Nucleus accumbens (tissue), 56 donors: ENCODE data around the gene IDI2.
"Not testable (repeated sequence)": the region's sequence is repeated elsewhere in the genome, so short reads cannot be mapped to it uniquely, and the experiment has no call there.

ENCODE experiments used
- DNase-seq, 56 donors: peaks; one replicate each; lab custom pipeline; 2025; lab: John Stamatoyannopoulos, UW

Gene IDI2

GRCh38 chr10:1048349-1048731 lies 22.7 kb upstream of the IDI2 start:
- DNase-seq = peak in 14 of 56 donors; percentile 40 to 80 (median 58)

GRCh38 chr10:1047937-1048336 lies 22.3 kb upstream of the IDI2 start:
- DNase-seq = peak in 1 of 56 donors; percentile 46

GRCh38 chr10:1045415-1045814 lies 19.8 kb upstream of the IDI2 start:
- DNase-seq = no peak

GRCh38 chr10:1044964-1045363 lies 19.3 kb upstream of the IDI2 start:
- no peak for DNase-seq

- DNase-seq = no peak
Measured at GRCh38 chr10:1044146-1044545, 18.5 kb upstream of the IDI2 start.

- peak in 3 of 56 donors; percentile 13 to 22 (median 20) for DNase-seq
Measured at GRCh38 chr10:1043532-1043995, 17.9 kb upstream of the IDI2 start.

- no peak for DNase-seq
Measured at GRCh38 chr10:1041514-1041913, 15.9 kb upstream of the IDI2 start.

GRCh38 chr10:1040133-1040532 lies 14.5 kb upstream of the IDI2 start:
- no peak for DNase-seq

- DNase-seq = not testable (repeated sequence)
Measured at GRCh38 chr10:1038769-1039168, 13.1 kb upstream of the IDI2 start.

GRCh38 chr10:1037098-1037497 lies 11.4 kb upstream of the IDI2 start:
- peak in 28 of 56 donors; percentile 5 to 62 (median 30) for DNase-seq

GRCh38 chr10:1036341-1036791 lies 10.7 kb upstream of the IDI2 start:
- DNase-seq = peak in 27 of 56 donors; percentile 8 to 80 (median 39)

GRCh38 chr10:1035201-1035600 lies 9.5 kb upstream of the IDI2 start:
- peak in 39 of 56 donors; percentile 8 to 78 (median 40) for DNase-seq

GRCh38 chr10:1034758-1035157 lies 9.1 kb upstream of the IDI2 start:
- peak in 23 of 56 donors; percentile 11 to 51 (median 29) for DNase-seq

GRCh38 chr10:1033601-1034000 lies 7.9 kb upstream of the IDI2 start:
- DNase-seq = peak in 1 of 56 donors; percentile 12

GRCh38 chr10:1029838-1030237 lies 4.2 kb upstream of the IDI2 start:
- DNase-seq = no peak

- no peak for DNase-seq
Measured at GRCh38 chr10:1026578-1026977, 919 bp upstream of the IDI2 start.

- no peak for DNase-seq
Measured at GRCh38 chr10:1024103-1024502, 1.6 kb downstream of the IDI2 start.

GRCh38 chr10:1022413-1022812 lies 3.2 kb downstream of the IDI2 start:
- peak in 22 of 56 donors; percentile 6 to 51 (median 16) for DNase-seq

GRCh38 chr10:1020958-1021357 lies 4.7 kb downstream of the IDI2 start:
- no peak for DNase-seq

- no peak for DNase-seq
Measured at GRCh38 chr10:1020460-1020859, 5.2 kb downstream of the IDI2 start.

- DNase-seq = no peak
Measured at GRCh38 chr10:1019362-1019761, 6.3 kb downstream of the IDI2 start.

- DNase-seq = no peak
Measured at GRCh38 chr10:1015688-1016087, 10.0 kb downstream of the IDI2 start.

GRCh38 chr10:1011696-1012095 lies 14.0 kb downstream of the IDI2 start:
- DNase-seq = no peak
